GM19193 (cell line): Measurements from ENCODE around the gene RIOK1.

ENCODE experiments used
- POLR2A ChIP-seq: IDR thresholded peaks from 4 replicates; pipeline ENCODE4 v1.6.1; 2011; ENCODE audit not compliant: insufficient read depth, insufficient read length; ENCODE audit errors: extremely low read depth

Gene RIOK1

DNA sequence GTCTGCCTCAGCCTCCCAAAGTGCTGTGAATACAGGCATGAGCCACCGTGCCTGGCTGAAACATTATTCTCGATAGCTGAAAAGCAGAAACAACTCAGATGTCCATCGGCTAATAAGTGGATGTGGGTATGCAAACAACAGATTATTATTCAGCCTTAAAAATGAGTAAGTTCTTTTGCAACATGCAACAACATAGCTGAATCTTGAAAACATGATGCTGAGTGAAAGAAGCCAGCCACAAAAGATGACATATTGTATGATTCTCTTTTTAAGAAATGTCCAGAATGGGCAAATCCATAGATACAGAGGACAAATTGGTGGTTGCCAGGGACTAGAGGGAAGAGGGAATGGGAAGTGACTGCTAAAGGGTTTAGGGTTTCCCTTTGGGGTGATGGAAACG, 61.7 kb downstream of the RIOK1 start:
- TF ChIP-seq POLR2A: no peak

DNA sequence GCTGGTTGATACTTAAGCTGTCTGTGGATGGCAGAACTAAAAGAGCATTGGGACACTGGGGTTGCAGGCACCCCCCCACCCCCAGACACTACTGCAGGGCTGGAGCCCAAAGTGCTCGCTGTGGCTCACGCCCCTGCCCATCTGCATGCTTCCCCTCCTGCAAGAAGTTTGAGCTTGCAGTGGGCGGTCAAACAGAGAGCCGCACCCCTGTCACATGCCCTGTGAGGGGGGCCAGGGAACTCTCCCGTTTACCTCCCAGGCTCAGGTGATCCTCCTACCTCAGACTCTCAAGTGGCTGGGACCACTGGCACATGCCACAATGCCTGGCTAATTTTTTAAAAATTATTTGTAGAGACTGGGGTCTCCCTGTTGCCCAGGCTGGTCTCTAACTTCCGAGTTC, 63.3 kb downstream of the RIOK1 start:
- TF ChIP-seq POLR2A: no peak

- TF ChIP-seq POLR2A: no peak
Measured at GRCh38 chr6:7454696-7455358, 65.2 kb downstream of the RIOK1 start.

- no peak for TF ChIP-seq POLR2A
Measured at GRCh38 chr6:7461416-7461815, 71.8 kb downstream of the RIOK1 start.

- TF ChIP-seq POLR2A: no peak
Measured at GRCh38 chr6:7463785-7464184, 74.2 kb downstream of the RIOK1 start.

GRCh38 chr6:7467007-7467897, 77.6 kb downstream of the RIOK1 start:
- no peak for TF ChIP-seq POLR2A
